Measurements from ENCODE around the gene FOXE3. TPM values are rescaled to one million over a fixed set of nuclear protein-coding genes. Genes with fewer than 3 reads are reported as not detected.

The FOXE3 gene
- total and polyA plus RNA-seq, 2 donors = 0.05 to 0.39 TPM

GRCh38 chr1:47424336-47424982 is 8.4 kb downstream of the FOXE3 start:
- H3K27me3 ChIP-seq (ENCODE audit: control insufficient read depth in 2 of 2, insufficient read depth in 1 of 2, low read length in 1 of 2) = peaks cover 3 to 52% of the 10 kb centered on the region in 2 donors
- H3K4me3 ChIP-seq (ENCODE audit: low read length in 2 of 2) = no peak overlapping the region
- DNase-seq (ENCODE audit: low read depth in 6 of 9, low spot score in 9 of 9) = no peak
- no peaks in the 10 kb centered on the region for H3K36me3 ChIP-seq (ENCODE audit: control insufficient read depth in 2 of 2, insufficient read depth in 2 of 2, low read length in 1 of 2)
- 7% methylated on average over 6 of the region's 6 CpGs for WGBS
- no peaks in the 10 kb centered on the region for H3K4me1 ChIP-seq (ENCODE audit: control insufficient read depth in 2 of 2, insufficient read depth in 2 of 2, low read length in 2 of 2)
- no peaks in the 10 kb centered on the region for H3K9me3 ChIP-seq (ENCODE audit: control insufficient read depth in 2 of 2, insufficient read depth in 1 of 2, low read length in 1 of 2)
- H3K27ac ChIP-seq (ENCODE audit: low read depth in 1 of 2, low read length in 1 of 2) = no peak overlapping the region

- H3K9me3 ChIP-seq (ENCODE audit: control insufficient read depth in 2 of 2, insufficient read depth in 1 of 2, low read length in 1 of 2) = peaks cover 0 to 3% of the 10 kb centered on the region in 2 donors
- WGBS = 98% methylated on average over 1 of the region's 1 CpG
- peaks cover 5 to 31% of the 10 kb centered on the region in 2 donors for H3K4me1 ChIP-seq (ENCODE audit: control insufficient read depth in 2 of 2, insufficient read depth in 2 of 2, low read length in 2 of 2)
- no peaks in the 10 kb centered on the region for H3K36me3 ChIP-seq (ENCODE audit: control insufficient read depth in 2 of 2, insufficient read depth in 2 of 2, low read length in 1 of 2)
- DNase-seq (ENCODE audit: low read depth in 6 of 9, low spot score in 9 of 9) = no peak
- H3K4me3 ChIP-seq (ENCODE audit: low read length in 2 of 2) = no peak overlapping the region
- no peak overlapping the region for H3K27ac ChIP-seq (ENCODE audit: low read depth in 1 of 2, low read length in 1 of 2)
- H3K27me3 ChIP-seq (ENCODE audit: control insufficient read depth in 2 of 2, insufficient read depth in 1 of 2, low read length in 1 of 2) = peaks cover 42 to 76% of the 10 kb centered on the region in 2 donors
Observed at GRCh38 chr1:47431534-47431933, 15.4 kb downstream of the FOXE3 start.

- Histone ChIP-seq H3K27me3 (ENCODE audit: control insufficient read depth in 2 of 2, insufficient read depth in 1 of 2, low read length in 1 of 2) (peaks cover 42 to 78% of the 10 kb centered on the region in 2 donors), H3K27ac (ENCODE audit: low read depth in 1 of 2, low read length in 1 of 2) (no peak overlapping the region), H3K9me3 (ENCODE audit: control insufficient read depth in 2 of 2, insufficient read depth in 1 of 2, low read length in 1 of 2) (peaks cover 0 to 3% of the 10 kb centered on the region in 2 donors), H3K4me1 (ENCODE audit: control insufficient read depth in 2 of 2, insufficient read depth in 2 of 2, low read length in 2 of 2) (peaks cover 5 to 36% of the 10 kb centered on the region in 2 donors), H3K4me3 (ENCODE audit: low read length in 2 of 2) (peak overlapping the region in 1 of 2 donors; percentile 34), H3K36me3 (ENCODE audit: control insufficient read depth in 2 of 2, insufficient read depth in 2 of 2, low read length in 1 of 2) (no peaks in the 10 kb centered on the region)
- 8% methylated on average over 32 of the region's 32 CpGs for WGBS
- peak in 7 of 9 donors; percentile 38 to 77 (median 59) for DNase-seq (ENCODE audit: low read depth in 6 of 9, low spot score in 9 of 9)
Observed at GRCh38 chr1:47432071-47433036, 16.3 kb downstream of the FOXE3 start.

GRCh38 chr1:47433037-47433421 is 16.9 kb downstream of the FOXE3 start:
- no peak for DNase-seq (ENCODE audit: low read depth in 6 of 9, low spot score in 9 of 9)
- Histone ChIP-seq H3K36me3 (ENCODE audit: control insufficient read depth in 2 of 2, insufficient read depth in 2 of 2, low read length in 1 of 2) (no peaks in the 10 kb centered on the region), H3K4me1 (ENCODE audit: control insufficient read depth in 2 of 2, insufficient read depth in 2 of 2, low read length in 2 of 2) (peaks cover 6 to 36% of the 10 kb centered on the region in 2 donors), H3K27ac (ENCODE audit: low read depth in 1 of 2, low read length in 1 of 2) (no peak overlapping the region), H3K9me3 (ENCODE audit: control insufficient read depth in 2 of 2, insufficient read depth in 1 of 2, low read length in 1 of 2) (peaks cover 0 to 3% of the 10 kb centered on the region in 2 donors), H3K27me3 (ENCODE audit: control insufficient read depth in 2 of 2, insufficient read depth in 1 of 2, low read length in 1 of 2) (peaks cover 44 to 79% of the 10 kb centered on the region in 2 donors), H3K4me3 (ENCODE audit: low read length in 2 of 2) (no peak overlapping the region)
- WGBS = 19% methylated on average over 17 of the region's 17 CpGs

- WGBS = 9% methylated on average over 30 of the region's 30 CpGs
- H3K27me3 ChIP-seq (ENCODE audit: control insufficient read depth in 2 of 2, insufficient read depth in 1 of 2, low read length in 1 of 2) = peaks cover 48 to 84% of the 10 kb centered on the region in 2 donors
Observed at GRCh38 chr1:47433477-47434050, 17.5 kb downstream of the FOXE3 start.

GRCh38 chr1:47434051-47434842 is 18.2 kb downstream of the FOXE3 start:
- peaks cover 55 to 90% of the 10 kb centered on the region in 2 donors for H3K27me3 ChIP-seq (ENCODE audit: control insufficient read depth in 2 of 2, insufficient read depth in 1 of 2, low read length in 1 of 2)
- 9% methylated on average over 51 of the region's 51 CpGs for WGBS

More at GRCh38 chr1:47433477-47434050, 17.5 kb downstream of the FOXE3 start:
- Histone ChIP-seq H3K4me3 (ENCODE audit: low read length in 2 of 2) (peak overlapping the region in 1 of 2 donors; percentile 9), H3K27ac (ENCODE audit: low read depth in 1 of 2, low read length in 1 of 2) (no peak overlapping the region), H3K36me3 (ENCODE audit: control insufficient read depth in 2 of 2, insufficient read depth in 2 of 2, low read length in 1 of 2) (no peaks in the 10 kb centered on the region), H3K4me1 (ENCODE audit: control insufficient read depth in 2 of 2, insufficient read depth in 2 of 2, low read length in 2 of 2) (peaks cover 8 to 36% of the 10 kb centered on the region in 2 donors), H3K9me3 (ENCODE audit: control insufficient read depth in 2 of 2, insufficient read depth in 1 of 2, low read length in 1 of 2) (peaks cover 0 to 3% of the 10 kb centered on the region in 2 donors)
- no peak for DNase-seq (ENCODE audit: low read depth in 6 of 9, low spot score in 9 of 9)

GRCh38 chr1:47435506-47436303 is 19.6 kb downstream of the FOXE3 start:
- peaks cover 69 to 97% of the 10 kb centered on the region in 2 donors for H3K27me3 ChIP-seq (ENCODE audit: control insufficient read depth in 2 of 2, insufficient read depth in 1 of 2, low read length in 1 of 2)
- peaks cover 8 to 40% of the 10 kb centered on the region in 2 donors for H3K4me1 ChIP-seq (ENCODE audit: control insufficient read depth in 2 of 2, insufficient read depth in 2 of 2, low read length in 2 of 2)
- H3K4me3 ChIP-seq (ENCODE audit: low read length in 2 of 2) = peak overlapping the region in 1 of 2 donors; percentile 67
- no peaks in the 10 kb centered on the region for H3K36me3 ChIP-seq (ENCODE audit: control insufficient read depth in 2 of 2, insufficient read depth in 2 of 2, low read length in 1 of 2)
- no peak for DNase-seq (ENCODE audit: low read depth in 6 of 9, low spot score in 9 of 9)
- peaks cover 0 to 3% of the 10 kb centered on the region in 2 donors for H3K9me3 ChIP-seq (ENCODE audit: control insufficient read depth in 2 of 2, insufficient read depth in 1 of 2, low read length in 1 of 2)
- 71% methylated on average over 6 of the region's 6 CpGs for WGBS
- H3K27ac ChIP-seq (ENCODE audit: low read depth in 1 of 2, low read length in 1 of 2) = no peak overlapping the region

More at GRCh38 chr1:47434051-47434842, 18.2 kb downstream of the FOXE3 start:
- peaks cover 8 to 36% of the 10 kb centered on the region in 2 donors for H3K4me1 ChIP-seq (ENCODE audit: control insufficient read depth in 2 of 2, insufficient read depth in 2 of 2, low read length in 2 of 2)
- peaks cover 0 to 3% of the 10 kb centered on the region in 2 donors for H3K9me3 ChIP-seq (ENCODE audit: control insufficient read depth in 2 of 2, insufficient read depth in 1 of 2, low read length in 1 of 2)
- peak overlapping the region in 1 of 2 donors; percentile 9 for H3K4me3 ChIP-seq (ENCODE audit: low read length in 2 of 2)
- no peak overlapping the region for H3K27ac ChIP-seq (ENCODE audit: low read depth in 1 of 2, low read length in 1 of 2)
- no peak for DNase-seq (ENCODE audit: low read depth in 6 of 9, low spot score in 9 of 9)
- no peaks in the 10 kb centered on the region for H3K36me3 ChIP-seq (ENCODE audit: control insufficient read depth in 2 of 2, insufficient read depth in 2 of 2, low read length in 1 of 2)

All from thymus (tissue), 11 donors.